ENCODE data around the gene LASP1NB.

Gene LASP1NB

GRCh38 chr17:38939987-38940386, 14.6 kb downstream of the LASP1NB start:
- POLR2A ChIA-PET: interaction anchor here (0.6 to 1.1 kb wide), 2 partner anchors 16 kb away, joined by 3 read pairs; no protein-coding TSS in a partner anchor
- Histone ChIP-seq H3K4me3 (ENCODE audit: low read depth, low read length, poor library complexity, severe bottlenecking) (no peak overlapping the region), H3K9me2 (ENCODE audit: insufficient read depth, low read length) (no peaks in the 10 kb centered on the region), H3K4me1 (ENCODE audit: insufficient read depth, low read length, poor library complexity, severe bottlenecking) (no peaks in the 10 kb centered on the region), H2AFZ (ENCODE audit: low read length) (no peak overlapping the region), H4K20me1 (ENCODE audit: insufficient read depth, low read length) (no peaks in the 10 kb centered on the region), H3K4me2 (ENCODE audit: low read length) (no peak overlapping the region), H3K27ac (ENCODE audit: low read depth, low read length, poor library complexity, severe bottlenecking) (no peak overlapping the region), H3K9me3 (ENCODE audit: low read length) (no peaks in the 10 kb centered on the region), H3K79me2 (ENCODE audit: insufficient read depth, low read depth, low read length) (no peaks in the 10 kb centered on the region), H3K36me3 (ENCODE audit: insufficient read depth, low read length) (no peaks in the 10 kb centered on the region)
- intact Hi-C loops (cut with micrococcal nuclease; ENCODE audit: unreplicated experiment): loop anchor here (10.0 kb wide), 1 partner anchor 65 kb away; the partner anchor contains the start of gene LASP1
- CTCF ChIA-PET (ENCODE audit: unreplicated experiment): no interaction called here
- no peak for DNase-seq (ENCODE audit: low spot score)
- no TSS peak for BruUV-seq (replicated peaks)
- TF ChIP-seq, protein P1, sequence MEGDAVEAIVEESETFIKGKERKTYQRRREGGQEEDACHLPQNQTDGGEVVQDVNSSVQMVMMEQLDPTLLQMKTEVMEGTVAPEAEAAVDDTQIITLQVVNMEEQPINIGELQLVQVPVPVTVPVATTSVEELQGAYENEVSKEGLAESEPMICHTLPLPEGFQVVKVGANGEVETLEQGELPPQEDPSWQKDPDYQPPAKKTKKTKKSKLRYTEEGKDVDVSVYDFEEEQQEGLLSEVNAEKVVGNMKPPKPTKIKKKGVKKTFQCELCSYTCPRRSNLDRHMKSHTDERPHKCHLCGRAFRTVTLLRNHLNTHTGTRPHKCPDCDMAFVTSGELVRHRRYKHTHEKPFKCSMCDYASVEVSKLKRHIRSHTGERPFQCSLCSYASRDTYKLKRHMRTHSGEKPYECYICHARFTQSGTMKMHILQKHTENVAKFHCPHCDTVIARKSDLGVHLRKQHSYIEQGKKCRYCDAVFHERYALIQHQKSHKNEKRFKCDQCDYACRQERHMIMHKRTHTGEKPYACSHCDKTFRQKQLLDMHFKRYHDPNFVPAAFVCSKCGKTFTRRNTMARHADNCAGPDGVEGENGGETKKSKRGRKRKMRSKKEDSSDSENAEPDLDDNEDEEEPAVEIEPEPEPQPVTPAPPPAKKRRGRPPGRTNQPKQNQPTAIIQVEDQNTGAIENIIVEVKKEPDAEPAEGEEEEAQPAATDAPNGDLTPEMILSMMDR (conservative IDR thresholded peaks at IDR 0.05; ENCODE audit: low read length): no peak
- TF ChIP-seq EZH2phosphoT487 (IDR thresholded peaks at IDR 0.05; ENCODE audit: borderline replicate concordance, low read depth, low read length): no peak

DNA sequence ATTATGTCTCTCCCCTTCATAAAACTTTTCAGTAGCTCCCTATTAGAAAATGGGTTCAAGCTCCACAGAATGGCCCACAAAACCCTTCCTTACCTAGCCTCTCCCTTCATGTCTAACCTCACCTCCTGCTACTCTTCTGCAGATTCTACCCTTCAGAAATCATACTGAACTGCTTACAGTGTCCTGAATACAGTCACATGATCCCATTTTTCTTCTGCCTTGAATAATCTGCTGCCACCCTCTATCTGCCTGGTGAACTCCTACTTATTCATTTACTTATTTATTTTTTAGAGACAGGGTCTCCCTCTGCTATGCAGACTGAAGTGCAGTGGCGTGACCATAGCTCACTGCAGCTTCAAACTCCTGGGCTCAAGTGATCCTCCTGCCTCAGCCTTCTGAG, 15.0 kb downstream of the LASP1NB start:
- H3K9me2 ChIP-seq (ENCODE audit: insufficient read depth, low read length): no peaks in the 10 kb centered on the region
- H3K4me2 ChIP-seq (ENCODE audit: low read length): no peak overlapping the region
- H3K9me3 ChIP-seq (ENCODE audit: low read length): no peaks in the 10 kb centered on the region
- intact Hi-C loops (cut with micrococcal nuclease; ENCODE audit: unreplicated experiment): no loop called here
- no peaks in the 10 kb centered on the region for H3K4me1 ChIP-seq (ENCODE audit: insufficient read depth, low read length, poor library complexity, severe bottlenecking)
- H3K36me3 ChIP-seq (ENCODE audit: insufficient read depth, low read length): no peaks in the 10 kb centered on the region
- no peak overlapping the region for H3K27ac ChIP-seq (ENCODE audit: low read depth, low read length, poor library complexity, severe bottlenecking)
- no peak overlapping the region for H3K4me3 ChIP-seq (ENCODE audit: low read depth, low read length, poor library complexity, severe bottlenecking)
- no TSS peak for BruUV-seq (replicated peaks)
- ChIA-PET POLR2A (interaction anchor here (0.5 to 1.1 kb wide), 3 partner anchors 16 to 38 kb away, joined by 3 read pairs; no protein-coding TSS in a partner anchor), CTCF (ENCODE audit: unreplicated experiment) (no interaction called here)
- no peaks in the 10 kb centered on the region for H4K20me1 ChIP-seq (ENCODE audit: insufficient read depth, low read length)
- no peak overlapping the region for H2AFZ ChIP-seq (ENCODE audit: low read length)
- no peak for DNase-seq (ENCODE audit: low spot score)
- TF ChIP-seq, protein P1 (conservative IDR thresholded peaks at IDR 0.05; ENCODE audit: low read length): no peak
- TF ChIP-seq EZH2phosphoT487 (IDR thresholded peaks at IDR 0.05; ENCODE audit: borderline replicate concordance, low read depth, low read length): no peak
- H3K79me2 ChIP-seq (ENCODE audit: insufficient read depth, low read depth, low read length): no peaks in the 10 kb centered on the region

DNA sequence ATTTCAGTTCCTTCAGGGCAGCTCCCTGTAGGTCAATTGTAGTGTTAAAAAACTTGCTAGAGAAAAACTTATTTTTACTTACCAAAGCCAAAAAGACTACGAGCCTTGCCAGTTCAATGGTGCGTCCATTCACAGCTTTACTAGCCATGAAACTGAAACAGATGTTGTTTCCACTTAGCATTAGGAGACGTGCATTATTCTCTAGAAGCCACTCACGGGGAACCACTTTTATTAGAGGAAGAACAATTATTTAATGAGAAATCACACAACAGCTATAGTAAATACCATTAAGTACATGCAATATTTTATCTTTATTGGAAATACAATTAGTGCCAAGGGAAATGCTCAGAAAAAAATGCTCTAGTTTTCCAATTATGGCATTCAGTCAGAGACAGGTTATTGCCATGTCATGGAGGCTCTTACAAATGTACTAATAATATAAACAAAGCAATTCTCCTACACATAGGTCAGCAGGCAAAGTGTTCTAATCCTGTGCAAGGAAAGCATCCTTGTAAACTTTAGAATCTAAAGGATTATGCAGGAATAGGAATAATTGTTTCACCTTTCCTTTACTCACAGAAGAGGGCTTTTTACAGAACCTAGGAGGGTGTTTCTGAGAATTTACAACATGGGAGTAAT, 17.4 kb downstream of the LASP1NB start:
- Histone ChIP-seq H3K4me2 (ENCODE audit: low read length) (peak overlapping the region; percentile 29; the same call in 1 of the 2 replicates), H3K4me3 (ENCODE audit: low read depth, low read length, poor library complexity, severe bottlenecking) (no peak overlapping the region), H3K9me2 (ENCODE audit: insufficient read depth, low read length) (no peaks in the 10 kb centered on the region), H3K9me3 (ENCODE audit: low read length) (no peaks in the 10 kb centered on the region), H3K27ac (ENCODE audit: low read depth, low read length, poor library complexity, severe bottlenecking) (no peak overlapping the region), H3K79me2 (ENCODE audit: insufficient read depth, low read depth, low read length) (no peaks in the 10 kb centered on the region), H2AFZ (ENCODE audit: low read length) (peak overlapping the region; percentile 72; the same call in 1 of the 2 replicates), H3K4me1 (ENCODE audit: insufficient read depth, low read length, poor library complexity, severe bottlenecking) (no peaks in the 10 kb centered on the region), H3K36me3 (ENCODE audit: insufficient read depth, low read length) (no peaks in the 10 kb centered on the region), H4K20me1 (ENCODE audit: insufficient read depth, low read length) (no peaks in the 10 kb centered on the region)
- intact Hi-C loops (cut with micrococcal nuclease; ENCODE audit: unreplicated experiment): no loop called here
- POLR2A ChIA-PET: interaction anchor here (0.8 to 0.9 kb wide), 2 partner anchors 10 to 65 kb away, joined by 3 read pairs; no protein-coding TSS in a partner anchor
- DNase-seq (ENCODE audit: low spot score): no peak
- CTCF ChIA-PET (ENCODE audit: unreplicated experiment): no interaction called here
- TF ChIP-seq, protein P1 (conservative IDR thresholded peaks at IDR 0.05; ENCODE audit: low read length): no peak
- no peak for TF ChIP-seq EZH2phosphoT487 (IDR thresholded peaks at IDR 0.05; ENCODE audit: borderline replicate concordance, low read depth, low read length)
- no TSS peak for BruUV-seq (replicated peaks)
